ENCODE data around the gene KRTAP4-9. TPM values are rescaled to one million over a fixed set of nuclear protein-coding genes. Genes with fewer than 3 reads are reported as not detected.

Gene KRTAP4-9
- total RNA-seq, 1 donor, result not detected

DNA sequence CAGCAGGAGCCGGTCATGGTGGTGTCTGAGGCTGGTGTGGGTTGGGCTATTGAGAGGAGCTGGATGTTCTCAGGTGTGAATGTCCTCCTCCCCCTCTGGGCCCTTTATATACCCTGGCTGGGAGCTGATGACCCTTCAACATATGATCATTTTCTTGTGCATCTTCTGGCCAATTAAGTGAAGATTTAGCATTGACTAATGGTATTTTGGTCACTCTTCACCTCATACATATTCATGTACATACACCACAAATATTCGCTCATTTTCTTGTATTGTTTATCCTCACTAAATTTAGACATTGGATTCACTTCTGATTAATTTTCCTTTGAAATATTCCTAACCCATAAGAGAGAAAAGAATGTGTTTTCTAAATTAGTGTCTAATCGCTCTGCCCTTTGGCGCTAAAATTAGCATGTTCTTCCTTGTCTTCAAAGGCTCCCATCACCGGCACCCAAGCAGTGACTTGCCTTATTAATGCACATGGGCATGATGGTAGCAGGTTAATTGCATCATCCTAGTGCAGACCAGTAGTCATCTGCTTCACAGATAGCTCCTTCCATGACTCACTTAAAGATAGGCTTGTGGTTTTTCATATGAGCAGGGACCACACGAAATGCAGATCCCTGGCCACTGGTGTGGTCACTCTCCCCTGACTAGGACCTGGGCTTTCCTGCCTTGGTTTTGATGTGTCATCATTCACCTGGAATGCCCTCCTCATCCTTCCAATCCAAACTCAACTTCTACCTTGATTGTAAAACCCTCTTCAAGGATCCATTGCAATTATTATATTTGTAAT lies 39.2 kb upstream of the KRTAP4-9 start, which contains the start of gene KRTAP2-4:
KRTAP2-4 (minus strand) TSS at position 51 of the 796 bp plus-strand sequence; CDS start at position 17, 34 bp downstream.
- TF ChIP-seq, protein P1, sequence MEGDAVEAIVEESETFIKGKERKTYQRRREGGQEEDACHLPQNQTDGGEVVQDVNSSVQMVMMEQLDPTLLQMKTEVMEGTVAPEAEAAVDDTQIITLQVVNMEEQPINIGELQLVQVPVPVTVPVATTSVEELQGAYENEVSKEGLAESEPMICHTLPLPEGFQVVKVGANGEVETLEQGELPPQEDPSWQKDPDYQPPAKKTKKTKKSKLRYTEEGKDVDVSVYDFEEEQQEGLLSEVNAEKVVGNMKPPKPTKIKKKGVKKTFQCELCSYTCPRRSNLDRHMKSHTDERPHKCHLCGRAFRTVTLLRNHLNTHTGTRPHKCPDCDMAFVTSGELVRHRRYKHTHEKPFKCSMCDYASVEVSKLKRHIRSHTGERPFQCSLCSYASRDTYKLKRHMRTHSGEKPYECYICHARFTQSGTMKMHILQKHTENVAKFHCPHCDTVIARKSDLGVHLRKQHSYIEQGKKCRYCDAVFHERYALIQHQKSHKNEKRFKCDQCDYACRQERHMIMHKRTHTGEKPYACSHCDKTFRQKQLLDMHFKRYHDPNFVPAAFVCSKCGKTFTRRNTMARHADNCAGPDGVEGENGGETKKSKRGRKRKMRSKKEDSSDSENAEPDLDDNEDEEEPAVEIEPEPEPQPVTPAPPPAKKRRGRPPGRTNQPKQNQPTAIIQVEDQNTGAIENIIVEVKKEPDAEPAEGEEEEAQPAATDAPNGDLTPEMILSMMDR (IDR thresholded peaks at IDR 0.05; ENCODE audit: extremely low read depth, low read depth, low read length), result no peak
- peak; percentile 87 for DNase-seq (ENCODE audit: insufficient read length, low spot score, missing footprints)
- H3K9me3 ChIP-seq (ENCODE audit: low read depth, low read length), result no peaks in the 10 kb centered on the region
- H4K20me1 ChIP-seq (ENCODE audit: insufficient read depth, low read length), result no peaks in the 10 kb centered on the region
- H3K4me1 ChIP-seq (ENCODE audit: insufficient read depth, low read length), result peaks cover 30% of the 10 kb centered on the region
- no peak within 1 kb of the TSS for H3K4me2 ChIP-seq (ENCODE audit: insufficient read depth, low read length)
- H3K27me3 ChIP-seq (ENCODE audit: insufficient read depth, low read length), result no peaks in the 10 kb centered on the region
- no peaks in the 10 kb centered on the region for H3K79me2 ChIP-seq (ENCODE audit: insufficient read depth, low read length)
- no peaks in the 10 kb centered on the region for H3K36me3 ChIP-seq (ENCODE audit: insufficient read depth, low read length)
- H2AFZ ChIP-seq (ENCODE audit: low read length), result no peak within 1 kb of the TSS
- H3K27ac ChIP-seq (ENCODE audit: low read depth, low read length), result peak within 1 kb of the TSS; percentile 91
- no peak within 1 kb of the TSS for H3K4me3 ChIP-seq (ENCODE audit: insufficient read depth, low read length)

DNA sequence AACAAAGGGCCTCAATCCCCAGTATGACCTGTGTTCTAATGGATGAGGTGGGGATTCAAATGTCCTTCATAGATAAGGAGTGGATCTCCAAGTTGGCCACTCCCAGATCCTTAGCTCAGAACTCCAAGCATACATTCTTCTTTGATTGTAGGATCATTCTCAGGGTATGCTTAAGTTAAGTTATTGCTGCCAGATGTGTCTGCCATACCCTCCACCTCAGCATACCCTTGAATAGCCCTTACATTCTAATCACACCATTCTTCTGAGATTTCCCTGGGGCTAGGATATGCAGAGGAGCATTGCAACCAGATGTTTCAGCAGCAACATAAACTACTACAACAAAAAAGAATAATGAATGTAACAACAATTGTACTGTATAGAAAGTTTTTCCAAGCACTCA lies 37.9 kb upstream of the KRTAP4-9 start:
- peak overlapping the region; percentile 74 for H3K27ac ChIP-seq (ENCODE audit: low read depth, low read length)
- H3K4me3 ChIP-seq (ENCODE audit: insufficient read depth, low read length), result no peak overlapping the region
- no peaks in the 10 kb centered on the region for H3K36me3 ChIP-seq (ENCODE audit: insufficient read depth, low read length)
- H3K79me2 ChIP-seq (ENCODE audit: insufficient read depth, low read length), result no peaks in the 10 kb centered on the region
- no peaks in the 10 kb centered on the region for H4K20me1 ChIP-seq (ENCODE audit: insufficient read depth, low read length)
- no peak overlapping the region for H2AFZ ChIP-seq (ENCODE audit: low read length)
- H3K4me2 ChIP-seq (ENCODE audit: insufficient read depth, low read length), result no peak overlapping the region
- no peaks in the 10 kb centered on the region for H3K9me3 ChIP-seq (ENCODE audit: low read depth, low read length)
- TF ChIP-seq, protein P1 (IDR thresholded peaks at IDR 0.05; ENCODE audit: extremely low read depth, low read depth, low read length), result no peak
- no peaks in the 10 kb centered on the region for H3K27me3 ChIP-seq (ENCODE audit: insufficient read depth, low read length)
- peaks cover 20% of the 10 kb centered on the region for H3K4me1 ChIP-seq (ENCODE audit: insufficient read depth, low read length)
- DNase-seq (ENCODE audit: insufficient read length, low spot score, missing footprints), result no peak

GRCh38 chr17:41069031-41069430 lies 36.2 kb upstream of the KRTAP4-9 start:
- Histone ChIP-seq H3K9me3 (ENCODE audit: low read depth, low read length) (no peaks in the 10 kb centered on the region), H3K27ac (ENCODE audit: low read depth, low read length) (no peak overlapping the region), H3K27me3 (ENCODE audit: insufficient read depth, low read length) (no peaks in the 10 kb centered on the region), H3K79me2 (ENCODE audit: insufficient read depth, low read length) (no peaks in the 10 kb centered on the region), H3K4me2 (ENCODE audit: insufficient read depth, low read length) (no peak overlapping the region), H3K4me1 (ENCODE audit: insufficient read depth, low read length) (peaks cover 5% of the 10 kb centered on the region), H4K20me1 (ENCODE audit: insufficient read depth, low read length) (no peaks in the 10 kb centered on the region), H3K4me3 (ENCODE audit: insufficient read depth, low read length) (no peak overlapping the region), H3K36me3 (ENCODE audit: insufficient read depth, low read length) (no peaks in the 10 kb centered on the region), H2AFZ (ENCODE audit: low read length) (no peak overlapping the region)
- DNase-seq (ENCODE audit: insufficient read length, low spot score, missing footprints), result no peak
- TF ChIP-seq, protein P1 (IDR thresholded peaks at IDR 0.05; ENCODE audit: extremely low read depth, low read depth, low read length), result no peak

DNA sequence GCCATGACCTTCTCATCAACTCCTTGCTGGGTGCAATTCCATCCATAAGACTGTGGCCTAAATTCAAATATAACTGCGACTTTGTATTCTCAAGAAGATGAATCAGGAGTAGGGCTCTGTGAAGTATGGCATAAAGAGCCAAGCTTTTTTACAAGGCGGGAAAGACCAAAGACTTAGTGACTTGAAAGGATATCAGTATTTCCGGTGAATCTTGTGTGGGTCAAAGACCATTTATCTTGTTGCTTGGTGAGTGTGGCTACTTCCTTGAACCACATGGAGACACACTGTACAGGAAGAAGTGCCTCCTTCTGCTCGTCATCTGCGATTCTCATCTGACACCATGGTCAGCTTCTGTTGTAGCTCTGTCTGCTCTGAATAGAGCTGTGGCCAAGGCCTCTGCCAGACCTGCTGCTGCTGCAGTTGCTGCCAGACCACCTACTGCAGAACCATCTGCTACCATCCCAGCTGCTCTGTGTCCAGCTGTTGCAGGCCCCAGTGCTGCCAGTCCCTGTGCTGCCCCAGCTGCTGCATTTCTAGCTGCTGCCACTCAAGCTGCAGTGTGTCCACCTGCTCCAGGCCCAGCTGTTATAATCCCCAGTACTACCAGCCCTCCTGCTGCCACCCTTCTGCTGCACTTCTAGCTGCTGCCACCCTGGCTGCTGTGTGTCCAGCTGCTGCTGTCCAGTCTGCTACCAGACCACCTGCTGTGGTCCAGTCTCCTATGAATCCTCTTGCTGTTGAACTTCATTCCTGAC lies 33.4 kb upstream of the KRTAP4-9 start:
- DNase-seq (ENCODE audit: insufficient read length, low spot score, missing footprints), result no peak
- Histone ChIP-seq H3K4me2 (ENCODE audit: insufficient read depth, low read length) (no peak overlapping the region), H3K4me1 (ENCODE audit: insufficient read depth, low read length) (peaks cover 3% of the 10 kb centered on the region), H3K27me3 (ENCODE audit: insufficient read depth, low read length) (no peaks in the 10 kb centered on the region), H3K36me3 (ENCODE audit: insufficient read depth, low read length) (no peaks in the 10 kb centered on the region), H4K20me1 (ENCODE audit: insufficient read depth, low read length) (no peaks in the 10 kb centered on the region), H3K27ac (ENCODE audit: low read depth, low read length) (no peak overlapping the region), H3K79me2 (ENCODE audit: insufficient read depth, low read length) (no peaks in the 10 kb centered on the region), H3K4me3 (ENCODE audit: insufficient read depth, low read length) (no peak overlapping the region), H2AFZ (ENCODE audit: low read length) (peak overlapping the region; percentile 4), H3K9me3 (ENCODE audit: low read depth, low read length) (no peaks in the 10 kb centered on the region)
- TF ChIP-seq, protein P1 (IDR thresholded peaks at IDR 0.05; ENCODE audit: extremely low read depth, low read depth, low read length), result no peak

Measured in osteoblast (primary cell).